Mucosa of descending colon (tissue), 3 donors: ENCODE data around the gene PMPCA. TPM values are rescaled to one million over a fixed set of nuclear protein-coding genes. Genes with fewer than 3 reads are reported as not detected.

ENCODE experiments used
- ATAC-seq: fragments of 200-7000 bp; cut with Tn5 transposase; one replicate; pipeline ENCODE4 v1.9.1; 2020; ENCODE audit warnings: mild to moderate bottlenecking, moderate library complexity
- DNase-seq, 3 donors: peaks; one replicate each; pipeline ENCODE4 v3.0.0-alpha.2; 2020
- H3K36me3 ChIP-seq: fragments of 200-600 bp; one replicate; pipeline ENCODE4 v1.8.0; 2021; ENCODE audit warnings: low read depth, mild to moderate bottlenecking
- H3K4me1 ChIP-seq: fragments of 200-600 bp; one replicate; pipeline ENCODE4 v1.8.0; 2021; ENCODE audit warnings: low read depth, mild to moderate bottlenecking
- H3K4me3 ChIP-seq: fragments of 200-600 bp; one replicate; pipeline ENCODE4 v1.8.0; 2021; ENCODE audit warnings: mild to moderate bottlenecking
- H3K9me3 ChIP-seq: fragments of 200-600 bp; one replicate; pipeline ENCODE4 v1.8.0; 2021; ENCODE audit warnings: mild to moderate bottlenecking
- CTCF ChIP-seq: fragments of 200-600 bp; IDR thresholded peaks from one replicate; pipeline ENCODE4 v1.8.0; 2022; ENCODE audit warnings: antibody characterized with exemption, mild to moderate bottlenecking
- intact Hi-C, 2 donors: fragments of 100-400 bp; cut with DNase I in 1 of 2; cut with micrococcal nuclease in 1 of 2; formaldehyde crosslinking; loops; one replicate each; pipeline versions ENCODE4 v1.11.0 to v1.11.1; 2022; cut with DNase I, micrococcal nuclease
- total RNA-seq, 3 donors: library from RNA; stranded (reverse); fragmentation: NEBNext Ultra II Directional in 2 of 3; extraction: Animal tissue kit (Norgen Biotek cat#: 25700) in 2 of 3; gene quantifications; one replicate each; pipeline versions ENCODE4 v1.2.1 to v1.2.4, GENCODE V29; 2021 to 2023
- donor health status: DM: no; HTN: no; CAD: no; lungs with moderate emphysema.
- donor health status: DM: no; HTN: no; CAD: no.
- donor health status: DM: no; HTN: yes; CAD: no.

The PMPCA gene
- total RNA-seq, 3 donors from 2014 or later, result 42.1 to 50.7 (median 45.1) TPM

GRCh38 chr9:136379891-136380290 lies 30.6 kb upstream of the PMPCA start:
- Histone ChIP-seq H3K4me3 (no peak overlapping the region), H3K36me3 (peaks cover 6% of the 10 kb centered on the region), H3K9me3 (no peaks in the 10 kb centered on the region), H3K4me1 (no peaks in the 10 kb centered on the region)
- intact Hi-C loops, result no loop called here
- ATAC-seq (no peak), DNase-seq (no peak)
- TF ChIP-seq CTCF, result no peak

- Histone ChIP-seq H3K9me3 (no peaks in the 10 kb centered on the region), H3K4me1 (no peaks in the 10 kb centered on the region), H3K4me3 (no peak overlapping the region), H3K36me3 (peaks cover 6% of the 10 kb centered on the region)
- ATAC-seq, result no peak
- TF ChIP-seq CTCF, result no peak
- intact Hi-C loops, result no loop called here
- no peak for DNase-seq
Observed at GRCh38 chr9:136380381-136380780, 30.1 kb upstream of the PMPCA start.

- ATAC-seq (no peak), DNase-seq (no peak)
- no peak for TF ChIP-seq CTCF
Observed at GRCh38 chr9:136381311-136381710, 29.1 kb upstream of the PMPCA start.

GRCh38 chr9:136381966-136382513 lies 28.4 kb upstream of the PMPCA start:
- Histone ChIP-seq H3K4me1 (no peaks in the 10 kb centered on the region), H3K4me3 (no peak overlapping the region), H3K9me3 (no peaks in the 10 kb centered on the region), H3K36me3 (peaks cover 6% of the 10 kb centered on the region)
- intact Hi-C loops, result no loop called here
- ATAC-seq, result no peak
- no peak for DNase-seq
- no peak for TF ChIP-seq CTCF

More at GRCh38 chr9:136381311-136381710, 29.1 kb upstream of the PMPCA start:
- no peak overlapping the region for H3K4me3 ChIP-seq
- H3K9me3 ChIP-seq, result no peaks in the 10 kb centered on the region
- peaks cover 6% of the 10 kb centered on the region for H3K36me3 ChIP-seq
- H3K4me1 ChIP-seq, result no peaks in the 10 kb centered on the region
- intact Hi-C loops, result no loop called here

- ATAC-seq (no peak), DNase-seq (no peak)
- H3K4me3 ChIP-seq, result no peak overlapping the region
- no peak for TF ChIP-seq CTCF
- no peaks in the 10 kb centered on the region for H3K9me3 ChIP-seq
- intact Hi-C loops, result no loop called here
- peaks cover 6% of the 10 kb centered on the region for H3K36me3 ChIP-seq
- H3K4me1 ChIP-seq, result no peaks in the 10 kb centered on the region
Observed at GRCh38 chr9:136383436-136383835, 27.0 kb upstream of the PMPCA start.

- H3K4me3 ChIP-seq, result no peak overlapping the region
- no peaks in the 10 kb centered on the region for H3K4me1 ChIP-seq
- no peak for TF ChIP-seq CTCF
- peaks cover 6% of the 10 kb centered on the region for H3K36me3 ChIP-seq
- no peaks in the 10 kb centered on the region for H3K9me3 ChIP-seq
- no peak for DNase-seq
- no peak for ATAC-seq
- intact Hi-C loops, result no loop called here
Observed at GRCh38 chr9:136385015-136385414, 25.4 kb upstream of the PMPCA start.
